ENCODE measurements around the gene GPR52. TPM values are rescaled to one million over a fixed set of nuclear protein-coding genes. Genes with fewer than 3 reads are reported as not detected.

Gene GPR52
- total and polyA plus RNA-seq, 2 of the 4 experiments (the other 2 are of a cell fraction): 0.90 TPM; not detected in 1

DNA sequence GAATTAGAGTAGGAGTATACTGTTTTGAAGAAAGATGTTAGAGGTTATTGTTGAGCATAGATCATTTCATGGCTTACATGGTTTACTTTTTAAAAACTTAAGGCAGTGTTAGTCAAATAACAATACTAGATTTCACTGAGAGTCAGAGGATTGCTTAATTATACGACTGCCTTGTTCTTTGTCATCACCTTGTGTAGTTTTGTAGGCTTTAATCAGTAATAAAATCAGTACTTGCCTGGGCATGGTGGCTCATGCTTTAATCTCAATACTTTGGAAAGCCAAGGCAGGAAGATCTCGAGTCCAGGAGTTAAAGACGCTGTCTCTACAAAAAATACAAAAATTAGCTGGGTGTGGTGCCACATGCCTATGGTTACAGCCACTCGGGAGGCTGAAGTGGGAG is 41.3 kb upstream of the GPR52 start:
- intact Hi-C loops (cut with micrococcal nuclease) (no loop called here), dilution Hi-C loops (cut with HindIII; ENCODE audit: low sequenced_read_pairs, unreplicated experiment) (no loop called here), in situ Hi-C loops (cut with MboI; ENCODE audit: low sequenced_read_pairs) (no loop called here)
- Histone ChIP-seq H3K4me2 (ENCODE audit: low read depth, low read length) (no peak overlapping the region), H3K56ac (ENCODE audit: extremely low read depth, insufficient read depth, low read length) (no peak overlapping the region), H4K5ac (ENCODE audit: low read depth, low read length) (no peak overlapping the region), H2BK5ac (ENCODE audit: low read depth, low read length, poor library complexity, severe bottlenecking) (no peak overlapping the region), H3K27me3 (ENCODE audit: control insufficient read depth, insufficient read depth, low read length) (no peaks in the 10 kb centered on the region), H2BK120ac (ENCODE audit: low read depth, low read length) (no peak overlapping the region), H3K18ac (ENCODE audit: low read depth, low read length) (no peak overlapping the region), H2BK20ac (ENCODE audit: low read depth, low read length) (no peak overlapping the region), H3K4me1 (ENCODE audit: control insufficient read depth, insufficient read depth, low read length) (no peaks in the 10 kb centered on the region), H3K9me3 (ENCODE audit: control insufficient read depth, insufficient read depth, low read length) (no peaks in the 10 kb centered on the region), H4K8ac (ENCODE audit: low read depth in 2 of 2, low read length in 2 of 2) (no peak overlapping the region), H3K36me3 (ENCODE audit: control insufficient read depth, insufficient read depth, low read length) (no peaks in the 10 kb centered on the region), H3K23ac (ENCODE audit: low read depth, low read length) (no peak overlapping the region), H3K9ac (ENCODE audit: low read depth, low read length) (no peak overlapping the region), H3K14ac (replicated peaks; ENCODE audit: low read depth, low read length) (no peak overlapping the region), H3K9me1 (ENCODE audit: insufficient read depth, low read length) (no peaks in the 10 kb centered on the region), H2BK15ac (ENCODE audit: low read depth, low read length) (no peak overlapping the region), H2AK5ac (ENCODE audit: low read depth, low read length) (no peak overlapping the region), H3K27ac (ENCODE audit: insufficient read depth, low read length) (no peak overlapping the region), H3K4ac (ENCODE audit: low read depth, low read length) (no peak overlapping the region), H2AK9ac (replicated peaks; ENCODE audit: low read depth, low read length, poor library complexity) (no peak overlapping the region), H3K4me3 (ENCODE audit: insufficient read depth, low read depth, low read length) (no peak overlapping the region), H2AFZ (replicated peaks; ENCODE audit: low read length, poor library complexity) (no peak overlapping the region), H3K79me1 (ENCODE audit: low read depth in 1 of 2, low read length in 2 of 2) (no peaks in the 10 kb centered on the region), H4K91ac (ENCODE audit: insufficient read depth, low read depth, low read length) (no peak overlapping the region), H4K20me1 (ENCODE audit: insufficient read depth, low read length) (no peaks in the 10 kb centered on the region)
- CTCF ChIA-PET: no interaction called here
- DNase-seq (no peak), ATAC-seq (ENCODE audit: low read depth) (no peak)
- no peak for TF ChIP-seq BHLHE40 (IDR thresholded peaks at IDR 0.05; ENCODE audit: low read depth, low read length)
- WGBS, 2 experiments (ENCODE audit: extremely low coverage in 2 of 2, insufficient read length in 1 of 2): no CpG with 5 or more reads among the region's 4 CpGs
- BruUV-seq (replicated peaks): no TSS peak
- POLR2A ChIA-PET (ENCODE audit: unreplicated experiment): no interaction called here

Data from IMR-90 (cell line).